ENCODE data around the gene METTL15.
"Not testable (repeated sequence)": the region's sequence is repeated elsewhere in the genome, so short reads cannot be mapped to it uniquely, and the experiment has no call there.

Gene METTL15

DNA sequence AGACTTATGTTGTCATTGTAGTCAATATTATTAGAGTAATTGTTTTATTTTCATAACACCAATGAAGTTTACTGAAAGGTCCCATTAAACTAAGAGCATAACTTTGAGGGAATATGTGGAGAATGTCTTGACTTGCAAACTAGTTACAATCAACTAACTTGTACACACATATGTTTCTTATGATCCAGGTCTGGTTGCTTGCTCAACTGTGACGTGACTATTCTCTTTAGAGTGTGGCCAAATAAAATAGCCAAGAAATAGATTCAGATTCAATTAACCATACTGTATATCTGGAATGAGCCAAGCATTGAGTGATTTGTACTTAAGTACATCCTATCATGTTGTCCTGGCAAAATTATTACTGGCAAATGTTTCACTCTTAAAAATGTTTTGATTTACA lies 101.7 kb downstream of the METTL15 start:
- DNase-seq (ENCODE audit: low read depth in 2 of 2), result no peak

DNA sequence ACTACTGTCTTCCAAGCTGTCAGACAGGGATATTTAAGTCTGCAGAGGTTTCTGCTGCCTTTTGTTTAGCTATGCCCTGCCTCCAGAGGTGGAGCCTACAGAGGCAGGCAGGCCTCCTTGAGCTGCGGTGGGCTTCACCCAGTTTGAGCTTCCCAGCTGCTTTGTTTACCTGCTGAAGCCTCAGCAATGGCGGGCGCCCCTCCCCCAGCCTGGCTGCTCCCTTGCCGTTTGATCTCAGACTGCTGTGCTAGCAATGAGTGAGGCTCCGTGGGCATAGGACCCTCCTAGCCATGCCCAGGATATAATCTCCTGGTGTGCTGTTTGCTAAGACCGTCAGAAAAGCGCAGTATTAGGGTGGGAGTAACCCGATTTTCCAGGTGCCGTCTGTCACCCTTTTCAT lies 113.9 kb downstream of the METTL15 start:
- DNase-seq (ENCODE audit: low read depth in 2 of 2), result not testable (repeated sequence)

DNA sequence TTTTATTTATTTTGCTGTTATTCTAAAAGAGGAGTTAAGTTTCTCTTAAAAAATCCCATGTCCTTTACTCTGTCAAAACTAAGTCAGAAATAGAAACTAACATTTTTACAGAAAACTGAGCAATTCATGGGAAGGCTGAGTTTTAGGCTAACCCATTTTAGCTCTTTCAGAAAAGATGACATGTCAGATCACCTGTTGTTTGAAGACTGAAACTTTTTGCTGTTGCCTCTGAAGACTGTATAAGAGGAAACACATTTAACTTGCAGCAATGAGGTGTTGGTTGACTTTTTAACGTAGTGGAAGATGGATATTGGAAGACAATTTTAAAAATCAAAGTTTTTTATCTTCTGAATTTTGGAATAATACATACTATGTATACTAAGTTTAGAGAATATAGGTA lies 115.4 kb downstream of the METTL15 start:
- no peak for DNase-seq (ENCODE audit: low read depth in 2 of 2)

DNA sequence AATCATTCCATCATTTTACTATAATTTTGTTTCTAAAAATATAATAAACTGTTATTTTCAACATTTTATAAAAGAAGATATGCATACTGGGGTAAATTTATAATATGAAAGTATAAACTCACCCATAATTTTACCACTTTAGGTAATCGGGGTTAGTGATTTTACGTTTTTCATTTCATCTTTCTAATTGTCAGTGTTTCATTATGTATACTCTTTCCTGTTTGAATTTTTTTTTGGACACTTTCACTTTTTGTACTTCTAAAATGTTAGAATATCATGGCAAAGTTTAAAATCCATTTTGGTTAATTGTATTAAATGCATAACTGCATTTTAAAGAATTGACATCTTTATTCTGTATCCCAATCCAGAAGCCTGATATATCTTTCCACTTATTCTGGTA lies 115.8 kb downstream of the METTL15 start:
- no peak for DNase-seq (ENCODE audit: low read depth in 2 of 2)

DNA sequence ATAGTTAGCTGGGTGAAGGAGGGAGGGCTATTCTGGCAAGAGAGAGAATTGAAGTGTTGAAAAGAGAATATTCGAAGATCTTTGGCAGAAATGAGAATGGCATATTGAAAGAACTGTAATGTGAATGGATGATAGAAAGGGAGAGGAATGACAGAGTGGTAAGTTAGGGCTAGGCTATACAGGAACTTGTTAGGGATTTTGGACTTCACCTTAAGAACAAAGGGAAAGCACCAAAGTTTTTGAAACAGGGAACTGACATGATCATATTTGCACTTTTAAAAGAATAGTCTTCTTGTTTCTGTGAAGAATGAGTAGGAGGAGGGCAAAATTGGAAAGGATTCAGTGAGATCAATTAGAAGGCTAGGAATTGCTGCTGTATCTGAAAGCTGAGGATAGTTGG lies 119.3 kb downstream of the METTL15 start:
- DNase-seq (ENCODE audit: low read depth in 2 of 2), result no peak

DNA sequence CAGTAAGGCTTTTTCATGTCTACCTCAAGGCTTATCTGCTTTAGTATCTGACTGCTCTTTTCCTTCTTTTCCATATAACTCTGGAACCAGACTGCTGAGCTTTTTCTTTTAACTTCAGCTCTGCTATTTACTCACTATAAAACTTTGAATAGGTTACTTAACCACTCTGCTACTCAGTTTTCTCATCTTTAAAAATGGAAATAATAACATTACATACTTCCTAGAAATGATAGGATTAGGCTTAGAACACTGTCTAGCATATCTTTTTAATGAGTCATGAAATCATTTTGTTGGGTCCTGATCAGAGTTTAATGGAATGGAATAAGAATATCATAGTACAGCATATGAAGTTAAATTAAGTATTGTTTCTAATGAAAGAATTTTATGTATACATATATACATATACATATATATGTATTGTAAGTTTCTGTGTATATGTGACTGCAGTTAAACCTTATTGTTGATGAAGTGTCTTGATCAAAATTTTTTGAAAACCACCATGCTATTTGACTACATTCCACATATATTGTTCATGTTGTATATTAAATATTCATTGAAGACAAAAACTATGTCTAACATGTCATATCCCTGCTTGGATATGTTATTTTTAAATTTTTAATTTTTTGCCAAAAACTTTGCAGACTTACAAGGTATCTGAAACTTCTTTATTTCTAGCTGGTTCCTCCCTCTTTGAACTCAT lies 120.2 kb downstream of the METTL15 start:
- DNase-seq (ENCODE audit: low read depth in 2 of 2), result no peak

DNA sequence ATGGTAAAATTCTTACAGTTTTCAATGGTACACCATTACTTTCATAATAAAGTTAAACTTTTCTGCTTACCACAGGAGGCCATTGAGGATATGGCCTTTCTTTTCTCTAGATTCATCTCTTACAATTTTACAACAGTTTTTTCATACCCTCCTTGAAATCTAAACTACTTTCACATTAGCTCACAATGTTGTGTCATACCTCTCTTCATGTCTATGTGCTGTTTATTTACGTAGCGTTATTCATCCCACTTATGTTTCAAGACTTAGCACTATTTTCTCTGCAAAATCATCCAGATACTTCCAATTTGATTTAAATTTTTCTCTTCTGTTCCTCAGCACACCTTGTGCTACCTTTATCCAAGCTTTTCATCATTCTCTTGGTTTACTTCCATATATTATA lies 123.3 kb downstream of the METTL15 start:
- no peak for DNase-seq (ENCODE audit: low read depth in 2 of 2)

DNA sequence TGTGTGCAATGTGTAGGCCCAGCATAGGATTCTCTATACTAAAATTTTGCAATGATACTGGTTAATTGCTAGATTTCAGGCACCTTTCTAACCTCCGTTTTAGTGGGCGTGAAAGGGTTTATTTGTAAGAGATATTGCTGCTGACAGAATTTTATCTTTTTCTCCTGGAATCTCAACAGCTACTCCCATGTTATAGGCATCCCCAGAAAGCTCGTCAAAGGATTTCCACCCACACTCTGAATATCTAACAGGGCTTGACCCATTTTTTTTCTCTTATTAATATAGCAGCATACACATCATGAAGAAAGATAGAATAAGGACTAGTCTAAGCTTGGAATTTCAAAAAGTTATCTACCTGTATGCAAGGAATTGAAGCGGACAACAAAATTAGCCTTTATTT lies 124.5 kb downstream of the METTL15 start:
- no peak for DNase-seq (ENCODE audit: low read depth in 2 of 2)

DNA sequence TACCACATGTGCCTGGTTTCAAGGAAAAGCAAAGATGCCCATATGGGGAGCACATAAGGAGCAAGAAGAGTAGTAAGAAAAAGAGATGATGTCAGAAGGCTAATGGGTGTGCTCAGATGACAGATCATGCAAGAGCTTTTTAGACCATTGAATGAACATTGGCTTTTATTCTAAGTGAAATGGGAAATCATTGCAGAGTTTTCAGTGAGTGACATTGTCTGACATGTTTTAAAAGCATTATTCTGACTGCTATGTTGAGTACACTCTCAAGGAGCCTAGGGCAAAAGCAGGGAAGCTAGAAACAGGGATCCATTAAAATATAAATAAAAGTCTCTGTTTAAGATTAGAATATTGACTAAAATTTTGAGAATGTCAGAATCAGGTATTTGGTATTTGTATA lies 133.6 kb downstream of the METTL15 start:
- DNase-seq (ENCODE audit: low read depth in 2 of 2), result no peak

DNA sequence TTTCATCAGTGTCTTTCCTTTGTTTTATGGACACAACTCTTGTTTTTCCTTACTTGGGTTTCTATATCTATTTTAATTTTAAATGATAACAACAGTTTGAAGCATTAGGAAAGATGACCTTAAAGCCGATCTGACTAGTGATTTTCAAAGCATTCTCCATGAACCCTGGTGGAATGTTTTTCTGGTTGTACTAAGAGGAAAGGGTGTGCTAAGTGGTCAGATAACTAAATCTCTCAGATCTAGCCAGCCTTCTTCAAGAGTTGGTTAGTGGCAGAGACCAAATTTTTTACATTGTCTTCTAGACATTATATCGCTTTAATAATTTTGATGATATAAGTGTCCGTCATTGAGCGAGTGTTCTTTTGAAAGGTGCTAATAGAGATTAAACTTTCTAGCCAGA lies 134.4 kb downstream of the METTL15 start:
- DNase-seq (ENCODE audit: low read depth in 2 of 2), result no peak

DNA sequence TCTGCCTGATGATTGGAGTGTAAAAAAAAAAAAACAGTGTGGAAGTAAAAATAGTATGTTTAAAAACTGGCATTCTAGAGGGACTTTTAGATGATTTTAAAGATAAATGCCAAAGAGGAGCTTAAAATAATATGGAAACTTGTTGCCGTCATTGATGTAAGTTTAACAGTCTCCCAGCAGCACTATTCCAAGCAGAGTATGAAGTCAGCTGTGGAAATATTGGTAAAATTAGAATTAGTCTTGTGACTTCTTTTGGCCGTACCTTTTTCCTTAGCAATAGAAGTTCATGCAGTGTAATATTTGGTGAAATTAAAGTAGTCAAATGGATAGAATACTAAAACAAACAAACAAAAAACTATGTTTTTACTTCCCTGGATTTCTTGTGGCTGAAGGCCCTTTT lies 134.9 kb downstream of the METTL15 start:
- DNase-seq (ENCODE audit: low read depth in 2 of 2), result no peak

DNA sequence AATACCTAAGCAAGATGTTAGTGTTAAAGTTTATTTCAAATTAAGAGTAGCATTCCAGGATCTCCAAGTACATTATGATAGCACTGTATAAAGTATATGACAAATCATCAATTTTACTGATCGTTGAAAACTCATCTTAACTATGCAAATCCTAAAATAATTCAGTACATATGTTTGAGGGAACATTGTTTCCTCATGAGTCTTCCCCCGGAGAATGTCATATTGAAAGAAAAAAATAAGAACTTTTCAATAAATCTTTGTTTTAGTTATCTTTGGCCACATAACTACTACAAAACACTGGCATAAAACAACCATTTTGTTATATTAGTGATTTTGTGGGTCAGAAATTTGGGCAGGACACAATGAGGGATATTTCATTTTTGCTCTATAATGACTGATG lies 135.4 kb downstream of the METTL15 start:
- DNase-seq (ENCODE audit: low read depth in 2 of 2), result no peak

DNA sequence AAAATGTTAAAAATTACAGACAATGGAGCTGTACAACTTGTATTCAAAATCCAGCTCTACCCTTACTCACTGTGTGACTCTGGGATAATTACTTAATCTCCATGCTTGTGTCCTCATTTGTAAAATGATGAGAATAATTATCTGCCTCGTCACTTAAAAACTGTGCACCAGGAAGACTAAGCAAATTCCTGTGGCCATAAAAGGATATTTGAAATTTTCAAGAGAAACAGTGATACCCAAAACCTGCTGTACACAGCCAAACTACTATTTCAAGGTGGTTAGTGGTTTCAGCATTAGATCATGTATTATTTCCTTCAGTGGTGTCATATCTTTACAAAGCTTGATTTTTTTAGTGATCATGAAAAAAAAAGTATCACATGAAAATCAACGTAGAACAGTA lies 136.9 kb downstream of the METTL15 start:
- no peak for DNase-seq (ENCODE audit: low read depth in 2 of 2)

DNA sequence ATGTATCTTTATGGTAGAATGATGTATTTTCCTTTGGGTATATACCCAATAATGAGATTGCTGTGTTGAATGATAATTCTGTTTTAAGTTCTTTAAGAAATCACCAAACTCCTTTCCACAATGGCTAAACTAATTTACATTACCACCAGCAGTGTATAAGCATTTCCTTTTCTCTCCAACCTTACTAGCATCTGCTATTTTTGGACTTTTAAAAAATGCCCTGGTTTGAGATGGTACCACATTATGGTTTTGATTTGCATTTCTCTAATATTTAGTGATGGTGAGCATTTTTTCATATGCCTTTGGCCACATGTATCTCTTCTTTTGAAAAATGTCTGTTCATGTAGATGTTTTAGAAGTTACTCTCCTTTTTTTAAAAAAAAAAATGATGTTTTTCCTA lies 142.0 kb downstream of the METTL15 start:
- DNase-seq (ENCODE audit: low read depth in 2 of 2), result no peak

DNA sequence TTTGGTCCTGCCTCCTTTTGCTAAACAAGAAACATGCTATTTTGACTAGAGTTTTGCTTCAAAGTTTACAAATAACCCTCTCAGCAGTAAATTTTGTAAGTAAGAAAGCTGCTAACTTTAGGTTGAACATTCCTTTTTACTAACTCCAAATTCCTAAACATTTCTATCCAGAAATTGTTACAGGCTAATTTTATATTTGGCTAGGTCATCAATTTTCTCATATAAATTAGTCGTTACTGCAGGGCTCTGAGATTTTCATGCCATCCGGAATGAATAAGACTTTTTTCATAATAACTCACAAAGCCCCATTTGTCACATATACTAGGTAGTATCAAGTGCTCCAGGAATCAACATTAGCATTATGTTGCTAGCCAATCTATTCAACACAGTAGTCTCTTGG lies 143.1 kb downstream of the METTL15 start:
- DNase-seq (ENCODE audit: low read depth in 2 of 2), result no peak

DNA sequence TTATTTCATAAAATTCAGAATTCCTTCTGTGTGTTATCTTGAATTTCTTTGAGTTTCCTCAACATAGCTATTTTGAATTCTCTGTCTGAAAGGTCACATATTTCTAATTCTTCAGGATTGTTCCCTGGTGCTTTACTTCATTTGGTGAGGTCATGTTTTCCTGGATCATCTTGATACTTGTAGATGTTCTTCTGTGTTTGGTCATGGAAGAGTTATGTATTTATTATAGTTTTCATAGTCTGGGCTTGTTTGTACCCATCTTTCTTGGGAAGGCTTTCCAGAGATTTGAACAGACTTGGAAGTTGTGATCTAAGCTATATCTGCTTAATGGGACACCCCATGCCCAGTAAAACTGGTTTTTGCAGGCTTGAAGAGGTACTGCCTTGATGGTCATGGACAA lies 149.6 kb downstream of the METTL15 start:
- no peak for DNase-seq (ENCODE audit: low read depth in 2 of 2)

DNA sequence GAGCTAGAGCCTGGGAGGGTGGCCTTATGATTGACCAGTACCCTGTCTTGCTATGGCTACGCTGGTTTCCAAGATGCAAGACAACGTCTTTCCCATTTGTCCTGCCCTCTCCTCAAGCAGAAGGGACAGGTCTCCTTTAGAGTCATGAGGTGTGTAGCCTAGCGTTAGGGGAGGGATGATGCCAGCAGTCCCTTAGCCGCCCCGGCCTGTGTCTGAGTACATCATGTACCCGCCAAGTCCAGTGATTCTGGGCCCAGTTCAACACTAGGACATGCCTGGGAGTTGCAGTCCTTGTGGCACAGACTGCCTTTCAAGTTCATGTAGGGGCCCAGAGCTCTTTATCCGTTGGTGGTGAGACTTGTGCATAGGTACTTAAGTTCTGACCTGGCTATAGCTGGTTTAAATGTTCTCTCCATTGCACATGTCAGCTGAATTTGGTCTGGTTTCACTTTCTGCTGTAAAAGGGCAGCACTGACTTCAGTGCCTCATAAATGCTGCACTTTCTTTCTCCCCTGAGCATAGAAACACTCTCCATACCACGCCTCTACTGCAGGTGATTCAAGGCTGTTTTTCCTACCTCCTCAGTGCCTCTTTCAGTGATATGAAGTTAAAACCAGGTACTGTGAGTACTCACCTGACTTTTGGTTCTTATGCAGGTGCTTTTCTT lies 151.1 kb downstream of the METTL15 start:
- no peak for DNase-seq (ENCODE audit: low read depth in 2 of 2)

DNA sequence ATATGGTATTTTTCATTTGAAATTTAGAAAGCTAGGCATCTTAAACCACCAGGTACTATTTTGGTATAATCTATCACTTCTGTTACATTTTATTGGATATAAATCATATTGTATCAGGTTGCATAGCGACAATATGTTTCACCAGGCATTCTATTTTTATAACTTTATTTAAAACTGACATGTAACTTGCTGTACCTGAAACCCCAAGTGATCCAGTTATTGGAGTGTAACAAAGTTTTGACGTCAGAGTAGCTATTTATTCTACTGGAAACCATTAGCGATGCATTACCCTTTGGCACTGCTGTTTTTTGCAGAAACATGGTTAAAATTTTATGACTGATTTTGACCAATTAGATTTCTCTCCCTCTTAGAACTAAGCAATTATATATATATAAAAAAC lies 160.7 kb downstream of the METTL15 start:
- DNase-seq (ENCODE audit: low read depth in 2 of 2), result no peak

DNA sequence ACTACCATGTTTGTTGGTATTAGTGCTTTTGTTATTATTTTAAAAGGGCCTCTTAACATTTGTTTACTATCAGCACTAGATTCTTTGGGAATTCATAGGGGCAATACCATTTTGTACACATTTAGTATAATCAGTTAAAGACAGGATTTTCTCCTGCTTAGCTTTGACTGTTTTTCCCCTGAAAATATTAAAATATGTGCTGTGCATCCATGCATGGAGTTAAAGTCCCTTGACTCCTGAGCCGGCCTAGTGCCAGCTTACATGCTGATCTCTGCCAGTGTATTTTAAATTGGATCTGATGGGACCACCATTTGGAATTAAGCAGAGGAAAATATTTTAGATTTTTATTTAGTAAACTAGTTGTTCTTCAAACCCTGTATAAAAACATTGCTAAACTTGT lies 161.4 kb downstream of the METTL15 start:
- no peak for DNase-seq (ENCODE audit: low read depth in 2 of 2)

DNA sequence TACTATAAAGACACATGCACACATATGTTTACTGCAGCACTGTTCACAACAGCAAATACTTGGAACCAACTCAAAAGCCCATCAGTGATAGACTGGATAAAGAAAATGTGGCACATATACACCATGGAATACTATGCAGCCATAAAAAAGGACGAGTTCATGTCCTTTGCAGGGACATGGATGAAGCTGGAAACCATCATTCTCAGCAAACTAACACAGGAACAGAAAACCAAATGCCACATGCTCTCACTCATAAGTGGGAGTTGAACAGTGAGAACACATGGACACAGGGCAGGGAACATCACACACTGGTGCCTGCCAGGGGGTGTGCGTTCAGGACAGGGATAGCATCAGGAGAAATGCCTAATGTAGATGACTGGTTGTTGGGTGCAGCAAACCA lies 164.1 kb downstream of the METTL15 start:
- DNase-seq (ENCODE audit: low read depth in 2 of 2), result not testable (repeated sequence)

DNA sequence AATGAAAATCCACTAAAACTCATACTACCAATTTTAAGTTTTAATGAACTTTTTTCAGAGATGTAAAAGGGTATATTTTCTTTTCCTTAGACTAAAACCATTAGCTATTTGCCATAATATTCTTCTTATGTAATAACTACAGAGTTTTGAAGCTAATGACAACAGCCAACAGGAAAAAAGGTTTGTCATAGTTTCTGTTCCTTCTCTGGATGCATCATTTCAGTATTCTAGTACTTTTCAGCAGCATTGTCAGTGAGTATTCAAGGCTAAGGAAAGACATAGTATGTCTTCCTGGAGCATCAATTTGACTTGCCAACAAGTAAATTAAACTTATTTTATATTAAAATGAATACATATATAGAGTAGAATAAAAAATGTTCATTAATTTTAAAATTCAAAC lies 166.0 kb downstream of the METTL15 start:
- DNase-seq (ENCODE audit: low read depth in 2 of 2), result no peak

DNA sequence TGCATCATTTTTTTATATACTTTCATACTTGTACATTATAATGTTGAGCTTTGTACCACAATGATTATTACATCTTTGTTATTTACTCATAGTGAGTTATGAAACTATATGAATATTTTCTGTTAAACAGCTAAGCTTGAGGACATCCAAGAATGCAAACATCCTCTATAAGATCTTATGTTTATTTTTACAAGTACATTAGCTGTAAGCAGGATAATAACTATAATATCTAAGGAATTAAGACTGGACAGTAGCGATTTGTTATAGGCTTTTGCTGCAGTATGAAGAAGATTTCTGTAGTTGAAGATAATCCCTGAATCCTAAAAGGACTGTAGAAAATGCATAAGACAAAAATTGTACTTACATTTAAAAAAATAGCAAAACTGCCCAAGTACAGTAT lies 176.0 kb downstream of the METTL15 start:
- DNase-seq (ENCODE audit: low read depth in 2 of 2), result no peak

DNA sequence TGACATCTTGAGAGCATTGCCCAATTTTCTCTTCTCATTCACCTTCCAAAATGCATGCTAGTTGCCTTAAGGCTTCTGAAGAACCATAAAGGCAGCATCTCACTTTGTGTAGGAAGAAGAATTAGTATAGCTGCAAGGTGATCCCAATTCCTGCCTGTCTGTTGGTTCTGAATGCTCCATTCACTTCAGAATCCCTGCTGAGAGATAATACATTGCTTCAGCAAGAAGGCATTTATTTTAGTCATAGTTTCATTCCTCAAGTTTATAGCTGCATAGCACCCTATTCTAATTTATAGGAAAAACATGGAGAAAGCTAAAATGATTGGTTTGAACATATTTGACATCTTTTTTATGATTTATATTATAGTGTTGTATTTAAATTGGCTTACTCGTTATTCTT lies 181.3 kb downstream of the METTL15 start:
- DNase-seq (ENCODE audit: low read depth in 2 of 2), result no peak

DNA sequence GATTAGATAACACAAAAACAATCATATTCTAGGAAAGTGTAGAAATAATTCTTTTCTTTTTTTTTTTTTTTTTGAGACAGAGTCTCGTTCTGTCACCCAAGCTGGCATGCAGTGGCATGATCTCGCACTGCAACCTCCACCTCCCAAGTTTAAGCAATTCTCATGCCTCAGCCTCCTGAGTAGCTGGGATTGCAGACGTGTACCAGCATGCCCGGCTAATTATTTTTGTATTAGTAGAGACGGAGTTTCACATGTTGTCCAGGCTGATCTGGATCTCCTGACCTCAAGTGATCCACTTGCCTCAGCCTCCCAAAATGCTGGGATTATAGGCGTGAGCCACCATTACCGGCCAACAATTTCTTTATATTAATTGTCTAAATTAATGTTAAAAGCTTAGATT lies 182.8 kb downstream of the METTL15 start:
- DNase-seq (ENCODE audit: low read depth in 2 of 2), result not testable (repeated sequence)
